ENCODE data around the gene UBR4.
"Not testable (repeated sequence)": the region's sequence is repeated elsewhere in the genome, so short reads cannot be mapped to it uniquely, and the experiment has no call there.

UBR4 gene

DNA sequence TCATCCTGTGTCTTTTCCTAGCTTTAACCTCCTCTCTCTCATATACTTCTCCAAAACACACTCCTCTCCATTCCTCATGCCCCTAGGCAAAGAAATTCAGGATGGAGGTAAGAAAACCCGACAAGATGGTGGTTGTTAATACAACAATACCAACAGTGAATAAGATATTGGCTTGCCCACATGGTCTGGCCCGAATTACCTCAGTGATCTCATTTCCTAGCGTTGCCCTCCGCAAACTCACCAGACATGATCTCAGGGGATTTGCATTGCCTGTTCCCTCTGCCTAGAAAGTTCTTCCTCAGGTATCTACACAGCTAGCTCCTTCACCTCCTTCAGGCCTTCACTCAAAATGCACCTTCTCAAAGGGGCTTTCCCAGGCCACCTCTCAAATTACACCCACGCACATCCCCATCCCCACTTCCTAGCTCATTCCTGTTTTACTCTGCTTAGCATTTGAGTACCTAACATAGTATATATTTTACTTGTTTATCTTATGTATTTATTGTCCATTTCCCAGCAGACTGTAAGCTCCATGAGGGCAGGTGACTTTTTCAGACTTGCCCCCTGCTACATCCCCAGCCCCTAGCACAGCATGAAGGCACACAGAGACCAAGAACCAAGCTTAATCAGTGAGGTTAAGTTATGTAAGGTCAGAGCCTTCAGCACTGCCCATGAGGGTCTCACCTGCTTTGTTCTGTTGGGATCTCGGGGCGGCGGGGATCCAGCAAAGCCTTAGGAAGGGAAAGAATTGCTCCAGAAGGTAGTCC lies 10.2 kb upstream of the UBR4 start:
- DNase-seq (ENCODE audit: low read depth in 2 of 2): no peak

DNA sequence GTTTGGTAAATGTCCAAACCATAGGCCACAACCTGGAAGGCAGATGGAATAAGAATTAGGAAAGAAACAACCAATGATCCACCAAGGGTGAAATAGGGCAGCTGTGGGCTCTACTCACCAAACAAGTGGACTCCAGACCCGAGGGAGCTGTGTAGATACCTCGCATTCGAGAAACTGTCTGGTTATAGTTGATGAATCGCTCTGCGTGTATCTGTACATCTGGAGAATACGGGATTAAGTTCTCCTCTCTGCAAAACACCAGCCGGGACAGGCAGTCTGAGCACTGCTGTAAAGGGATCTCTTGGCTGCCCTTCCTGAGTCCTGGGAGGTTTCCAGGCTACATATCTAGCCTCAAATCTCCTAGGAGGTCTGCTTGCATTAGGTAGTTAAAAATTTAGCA lies 9.4 kb upstream of the UBR4 start:
- no peak for DNase-seq (ENCODE audit: low read depth in 2 of 2)

DNA sequence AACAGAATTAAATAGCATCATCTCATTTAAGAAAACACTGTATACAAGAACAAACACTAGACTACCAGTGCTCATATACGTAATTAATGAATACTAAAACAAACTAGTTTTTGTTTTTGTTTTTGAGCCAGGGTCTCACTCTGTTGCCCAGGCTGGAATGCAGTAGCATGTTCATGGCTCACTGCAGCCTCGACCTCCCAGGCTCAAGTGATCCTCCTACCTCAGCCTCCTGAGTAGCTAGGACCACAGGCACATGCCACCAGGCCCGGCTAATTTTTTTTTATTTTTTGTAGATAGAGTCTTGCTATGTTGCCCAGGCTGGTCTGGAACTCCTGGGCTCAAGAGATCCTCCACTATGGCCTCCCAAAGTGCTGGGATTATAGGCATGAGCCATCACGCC lies 6.5 kb upstream of the UBR4 start:
- not testable (repeated sequence) for DNase-seq (ENCODE audit: low read depth in 2 of 2)

GRCh38 chr1:19213580-19213979 lies 3.5 kb upstream of the UBR4 start:
- no peak for DNase-seq (ENCODE audit: low read depth in 2 of 2)

DNA sequence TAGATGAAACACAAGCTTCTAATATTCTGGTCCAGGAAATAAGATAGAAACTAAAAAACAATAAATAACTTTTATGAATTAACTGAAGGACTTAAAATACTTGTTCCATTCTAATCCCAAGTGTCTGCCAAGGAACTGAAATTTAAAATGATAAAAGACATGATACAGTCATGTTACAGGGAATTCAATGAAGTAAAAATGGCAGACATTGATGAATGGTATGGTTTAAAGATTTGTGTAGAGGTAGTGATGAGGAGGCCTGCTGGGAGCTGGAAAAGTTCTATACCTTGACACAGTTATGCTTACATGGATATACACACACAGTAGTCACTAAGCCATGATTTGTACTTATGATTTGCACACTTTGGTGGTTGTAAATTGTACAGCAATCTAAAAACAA lies 2.1 kb upstream of the UBR4 start:
- DNase-seq (ENCODE audit: low read depth in 2 of 2): no peak

- DNase-seq (ENCODE audit: low read depth in 2 of 2): no peak
Observed at GRCh38 chr1:19210772-19211549, 895 bp upstream of the UBR4 start.

- peak; percentile 52 to 67 for DNase-seq (ENCODE audit: low read depth in 2 of 2)
Observed at GRCh38 chr1:19209439-19209989, 552 bp downstream of the UBR4 start.

- no peak for DNase-seq (ENCODE audit: low read depth in 2 of 2)
Observed at GRCh38 chr1:19208710-19209438, 1.2 kb downstream of the UBR4 start.

GRCh38 chr1:19206947-19207346 lies 3.1 kb downstream of the UBR4 start:
- DNase-seq (ENCODE audit: low read depth in 2 of 2): no peak

DNA sequence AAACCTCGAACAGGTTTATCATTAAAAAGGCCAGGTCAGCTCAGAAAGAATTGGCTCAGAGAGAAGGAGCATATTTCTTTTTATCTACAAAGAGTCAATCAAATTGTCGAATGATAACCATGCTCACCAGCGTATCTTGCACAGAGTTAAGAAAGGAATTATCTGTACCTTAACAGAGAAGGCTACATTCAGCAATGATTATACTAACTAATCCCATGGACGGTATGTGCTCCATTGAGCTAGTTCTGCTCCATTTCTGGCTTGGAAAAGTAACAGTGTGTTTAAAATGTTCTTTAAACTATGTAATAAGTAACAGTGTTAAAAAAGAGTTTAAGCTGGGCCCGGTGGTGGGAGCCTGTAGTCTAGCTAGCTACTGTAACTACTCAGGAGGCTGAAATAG lies 4.2 kb downstream of the UBR4 start:
- no peak for DNase-seq (ENCODE audit: low read depth in 2 of 2)

DNA sequence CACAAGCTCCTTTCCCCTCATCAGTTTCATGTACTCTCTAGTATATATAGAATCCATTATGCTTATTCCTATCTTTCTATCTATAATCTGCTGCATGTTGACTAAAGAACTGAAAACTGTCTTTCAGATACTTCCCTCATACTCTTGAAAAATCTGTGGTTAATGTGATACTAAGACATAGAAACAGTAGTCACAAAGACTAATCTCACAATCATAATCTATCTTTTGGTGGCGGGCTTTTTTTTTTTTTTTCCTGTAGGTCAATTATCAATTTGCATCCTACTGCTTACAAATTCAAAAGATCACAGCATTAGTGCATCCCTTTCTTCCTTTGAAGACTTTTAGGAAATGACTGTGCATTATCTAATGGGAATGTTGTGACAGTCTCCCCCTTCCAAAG lies 4.7 kb downstream of the UBR4 start:
- no peak for DNase-seq (ENCODE audit: low read depth in 2 of 2)

DNA sequence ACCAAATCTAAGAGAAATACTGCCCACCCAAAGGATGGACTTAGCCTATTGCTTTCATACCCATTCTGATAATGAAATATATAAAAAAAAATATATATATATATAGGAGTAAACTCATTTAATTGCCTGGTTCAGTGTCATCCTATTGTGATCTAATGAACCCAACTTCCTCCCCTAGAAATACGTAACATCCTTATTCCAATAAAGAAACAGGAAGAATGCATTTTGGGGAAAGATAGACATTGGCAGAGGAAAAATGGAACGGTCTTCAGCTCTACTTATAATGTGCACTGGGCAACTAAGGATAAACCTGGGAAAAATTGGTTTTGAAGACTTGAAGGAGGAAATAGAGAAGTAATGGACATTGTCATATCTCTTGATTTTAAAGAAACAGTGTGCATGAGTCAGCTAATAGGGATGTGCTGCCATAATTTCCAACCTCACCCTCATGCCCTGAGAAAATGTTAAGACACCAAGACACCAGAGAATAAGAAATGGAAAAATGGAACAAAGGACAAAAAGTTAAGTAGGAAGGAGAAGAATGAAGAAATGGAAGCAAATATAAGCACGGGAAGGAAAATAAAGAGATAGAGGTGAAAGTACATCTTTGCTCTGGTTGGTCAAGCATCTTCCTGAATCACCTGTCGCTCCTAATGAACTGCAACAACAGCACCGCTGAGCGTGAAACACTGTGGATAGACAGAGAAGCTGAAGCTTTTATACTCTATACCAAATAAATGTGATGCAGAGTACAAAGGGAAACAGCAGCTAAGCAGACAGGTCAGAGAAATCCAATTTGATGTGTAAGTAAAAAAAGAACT lies 5.4 kb downstream of the UBR4 start:
- no peak for DNase-seq (ENCODE audit: low read depth in 2 of 2)

DNA sequence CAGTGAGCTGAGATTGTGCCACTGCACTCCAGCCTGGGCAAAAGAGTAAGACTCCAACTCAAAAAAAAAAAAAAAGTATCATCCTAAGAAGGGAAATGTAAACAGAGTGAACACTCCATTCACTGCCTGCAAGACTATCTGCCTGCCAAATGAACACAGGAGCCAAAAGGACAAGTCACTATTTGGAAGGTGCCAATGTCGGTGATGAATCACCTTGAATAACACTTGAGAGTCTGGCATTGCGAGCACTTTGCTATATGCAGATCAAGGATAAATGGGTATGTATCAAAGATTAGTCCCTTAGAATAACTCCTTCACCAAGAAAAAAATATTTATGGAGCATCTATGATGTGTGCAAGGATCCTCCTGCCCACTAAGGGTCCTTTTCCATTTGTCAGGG lies 6.6 kb downstream of the UBR4 start:
- DNase-seq (ENCODE audit: low read depth in 2 of 2): no peak

DNA sequence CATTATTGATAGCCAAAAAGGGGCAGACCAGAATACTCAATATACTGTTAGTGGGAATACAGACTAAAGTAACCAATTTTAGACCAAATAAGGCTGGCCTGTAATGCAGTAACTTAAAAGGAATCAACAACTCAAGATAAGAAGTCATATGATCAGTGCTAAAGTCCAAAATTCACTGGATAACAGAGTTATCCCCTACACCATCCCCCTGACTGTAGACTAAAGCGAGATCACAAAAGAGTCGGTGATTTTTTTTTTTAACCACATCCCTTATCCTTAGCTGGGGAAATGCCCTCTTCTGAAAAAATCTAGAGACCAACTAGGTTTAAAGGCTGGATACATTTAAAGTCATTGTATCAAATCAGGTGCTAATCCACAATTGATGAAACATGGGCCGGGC lies 7.7 kb downstream of the UBR4 start:
- DNase-seq (ENCODE audit: low read depth in 2 of 2): no peak

DNA sequence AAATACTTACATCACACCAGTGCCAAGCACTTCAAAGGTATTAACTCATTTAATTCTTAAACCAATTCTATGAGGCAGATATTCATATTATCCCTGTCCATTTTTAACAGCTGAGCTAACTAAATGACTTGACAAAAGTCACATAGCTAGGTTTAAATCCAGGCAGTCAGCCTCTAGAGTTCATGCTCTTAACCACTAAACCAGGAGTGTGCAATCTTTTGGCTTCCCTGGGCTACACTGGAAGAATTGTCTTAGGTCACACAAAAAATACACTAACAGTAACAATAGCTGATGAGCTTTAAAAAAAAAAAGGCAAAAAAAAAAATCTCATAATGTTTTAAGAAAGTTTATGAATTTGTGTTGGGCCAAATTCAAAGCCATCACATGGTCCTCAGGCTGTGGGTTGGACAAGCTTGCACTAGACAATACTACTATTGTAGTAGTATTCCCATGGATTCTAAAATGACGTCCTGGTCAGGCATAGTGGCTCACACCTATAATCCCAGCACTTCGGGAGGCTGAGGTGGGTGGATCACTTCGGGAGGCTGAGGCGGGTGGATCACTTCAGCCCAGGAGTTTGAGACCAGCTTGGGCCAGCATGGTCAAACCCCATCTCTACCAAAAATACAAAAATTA lies 10.0 kb downstream of the UBR4 start:
- no peak for DNase-seq (ENCODE audit: low read depth in 2 of 2)

DNA sequence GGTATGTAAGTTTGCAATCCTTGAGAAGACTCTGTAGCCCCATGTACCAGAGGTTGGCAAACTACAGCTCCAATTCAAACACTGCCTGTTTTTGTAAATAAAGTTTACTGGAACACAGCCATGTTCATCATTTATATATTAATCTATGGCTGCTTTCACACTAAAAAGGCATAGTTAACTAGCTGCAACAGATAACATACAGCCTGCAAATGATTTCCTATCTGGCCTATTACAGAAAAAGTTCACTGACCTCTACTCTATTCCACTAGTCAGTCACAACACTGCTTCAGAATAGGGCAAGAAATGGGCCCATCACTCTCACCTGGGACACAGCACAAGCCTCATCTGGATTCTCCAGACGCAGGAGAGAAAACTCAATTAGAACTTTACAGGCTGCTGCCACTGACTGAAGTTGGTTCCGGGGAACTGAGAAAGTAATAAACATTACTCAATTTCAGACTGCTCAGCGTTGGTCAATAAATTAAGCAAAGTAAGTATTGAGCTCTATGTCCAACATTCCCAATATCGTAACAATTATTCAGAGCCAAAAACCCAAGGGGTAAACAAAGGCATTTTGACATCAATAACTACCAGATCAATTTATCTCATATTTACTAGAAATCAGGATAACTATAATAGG lies 10.6 kb downstream of the UBR4 start:
- no peak for DNase-seq (ENCODE audit: low read depth in 2 of 2)

DNA sequence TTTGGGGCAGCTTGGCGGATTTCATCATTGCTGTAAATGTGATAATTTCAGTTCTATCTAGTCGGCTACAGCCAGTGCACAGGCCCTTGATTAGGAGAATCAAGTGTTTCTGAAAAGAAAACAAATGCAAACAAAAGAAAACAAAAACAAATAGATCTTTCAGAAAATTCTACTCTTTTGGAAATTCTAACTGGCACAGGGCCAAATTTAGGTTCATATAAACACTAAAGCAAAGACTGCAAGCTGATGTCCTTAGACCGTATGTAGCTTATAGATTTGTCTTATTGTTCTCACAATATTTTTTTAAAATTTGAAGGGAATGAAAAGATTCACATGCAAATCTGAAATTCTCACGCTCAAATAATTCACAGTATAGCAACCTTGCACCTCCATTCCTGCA lies 11.2 kb downstream of the UBR4 start:
- no peak for DNase-seq (ENCODE audit: low read depth in 2 of 2)

DNA sequence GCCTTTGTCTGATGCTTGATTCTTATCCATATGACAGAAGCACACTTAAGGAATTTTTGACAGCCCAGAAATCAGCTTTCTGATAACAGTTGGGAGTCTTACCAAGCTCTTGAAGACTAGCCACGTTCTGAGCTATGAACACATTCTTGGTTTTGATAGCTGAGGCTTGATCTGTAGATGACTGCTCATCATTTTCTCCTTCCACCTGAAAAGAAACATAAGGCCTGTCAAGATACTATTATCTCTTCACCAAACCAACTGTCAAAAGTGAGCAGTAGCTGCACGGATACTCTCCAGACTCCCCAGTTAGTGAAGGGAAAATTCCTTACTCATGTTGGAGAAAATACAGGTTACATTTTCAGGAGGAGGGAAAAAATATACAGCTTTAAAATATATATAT lies 12.2 kb downstream of the UBR4 start:
- DNase-seq (ENCODE audit: low read depth in 2 of 2): no peak

DNA sequence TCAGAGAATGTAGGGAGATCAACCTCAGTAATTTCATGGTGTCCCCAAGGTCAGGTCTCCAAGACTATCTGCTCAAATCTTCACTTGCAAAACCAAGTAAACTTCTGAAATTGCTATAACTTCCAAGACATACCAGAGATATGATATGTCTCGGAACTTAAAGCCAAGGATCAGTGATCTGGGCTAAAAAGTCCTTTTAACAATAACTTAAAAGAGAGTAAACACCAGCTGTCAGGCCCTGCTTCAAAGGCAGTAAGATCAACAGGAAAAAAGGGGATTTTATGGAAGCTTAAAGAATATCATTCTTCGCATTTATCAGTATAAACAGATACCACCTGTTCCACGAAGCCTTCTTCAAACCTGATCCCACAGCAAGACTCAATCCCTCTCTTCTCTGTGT lies 13.7 kb downstream of the UBR4 start:
- no peak for DNase-seq (ENCODE audit: low read depth in 2 of 2)

DNA sequence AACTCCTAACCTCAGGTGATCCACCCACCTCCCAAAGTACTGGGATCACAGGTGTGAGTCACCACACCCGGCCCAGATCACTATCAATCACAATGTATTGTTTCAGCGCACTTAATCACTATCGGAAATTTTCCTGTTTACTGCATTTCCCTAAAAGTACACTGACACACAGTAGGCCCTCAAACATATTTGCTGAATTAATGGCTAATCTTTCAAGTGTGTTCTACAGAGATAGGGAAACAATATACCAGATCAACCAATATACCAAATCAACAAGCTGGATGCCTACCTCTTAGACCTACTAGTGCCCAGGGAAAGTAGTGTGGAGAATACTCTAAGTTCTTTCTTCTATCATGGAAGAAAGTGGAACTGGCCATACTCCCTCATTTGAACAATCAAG lies 17.1 kb downstream of the UBR4 start:
- no peak for DNase-seq (ENCODE audit: low read depth in 2 of 2)

DNA sequence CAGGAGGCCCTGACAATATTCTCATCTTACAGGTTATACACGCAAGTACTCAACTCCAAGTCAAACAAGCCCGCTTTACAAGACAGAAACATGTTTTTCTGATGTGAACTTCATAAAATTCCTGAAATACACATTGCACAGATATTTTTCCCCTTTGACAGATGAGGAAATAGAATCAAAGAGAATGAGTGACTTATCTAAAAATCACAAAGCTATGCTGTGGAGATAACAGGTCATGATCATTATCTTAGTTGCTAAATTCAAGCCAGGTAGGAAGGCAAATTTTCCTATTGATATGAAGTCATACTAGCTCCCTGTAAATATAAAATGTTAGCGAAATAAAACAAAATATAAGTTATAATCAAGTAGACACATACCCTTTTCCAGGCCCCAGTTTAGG lies 18.3 kb downstream of the UBR4 start:
- no peak for DNase-seq (ENCODE audit: low read depth in 2 of 2)

Data from stimulated activated CD4-positive, alpha-beta T cell treated with anti-CD3 and anti-CD28 coated beads, Interleukin-4, amount 100 ng/mL, for 48 hours (primary cell).